Measurements from ENCODE around the gene MAPK13.

DNA sequence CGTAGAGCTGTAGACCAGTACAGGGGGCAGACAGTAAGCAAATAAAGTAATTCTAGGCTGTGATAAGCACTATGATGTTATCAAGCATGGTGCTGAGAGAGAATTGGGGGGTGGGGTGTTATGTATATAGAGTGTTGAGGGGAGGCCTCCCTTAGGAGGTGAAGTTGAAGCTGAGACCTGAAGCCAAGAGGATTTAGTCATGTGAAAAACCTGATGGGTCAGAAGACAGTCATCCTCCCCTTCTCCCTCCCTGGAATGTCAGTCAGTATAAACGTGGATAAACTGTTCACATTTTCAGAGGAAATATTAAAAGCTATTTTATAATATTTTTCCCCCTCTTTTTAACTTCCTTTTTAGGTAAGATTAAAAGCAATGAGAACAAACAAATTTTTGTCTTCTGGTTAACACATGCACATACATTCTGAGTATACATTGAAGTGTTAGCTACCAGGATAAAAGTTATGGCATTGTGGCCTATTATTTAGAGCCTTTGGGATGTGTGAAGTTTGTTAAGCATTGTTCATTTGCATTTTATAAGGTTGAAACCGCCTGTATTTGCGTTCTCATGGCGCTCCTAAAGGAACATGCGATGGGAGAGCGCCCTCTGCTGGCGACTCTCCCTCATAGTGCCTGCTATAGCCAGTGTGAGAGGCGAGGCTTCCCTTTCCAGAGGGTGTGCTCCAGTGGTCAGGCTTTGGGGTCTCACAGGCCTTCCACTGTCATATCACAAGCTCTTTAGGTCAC lies 35.4 kb upstream of the MAPK13 start:
- no peak for TF ChIP-seq TAF1 (IDR thresholded peaks at IDR 0.05; ENCODE audit: low read depth)
- TF ChIP-seq, protein P1, sequence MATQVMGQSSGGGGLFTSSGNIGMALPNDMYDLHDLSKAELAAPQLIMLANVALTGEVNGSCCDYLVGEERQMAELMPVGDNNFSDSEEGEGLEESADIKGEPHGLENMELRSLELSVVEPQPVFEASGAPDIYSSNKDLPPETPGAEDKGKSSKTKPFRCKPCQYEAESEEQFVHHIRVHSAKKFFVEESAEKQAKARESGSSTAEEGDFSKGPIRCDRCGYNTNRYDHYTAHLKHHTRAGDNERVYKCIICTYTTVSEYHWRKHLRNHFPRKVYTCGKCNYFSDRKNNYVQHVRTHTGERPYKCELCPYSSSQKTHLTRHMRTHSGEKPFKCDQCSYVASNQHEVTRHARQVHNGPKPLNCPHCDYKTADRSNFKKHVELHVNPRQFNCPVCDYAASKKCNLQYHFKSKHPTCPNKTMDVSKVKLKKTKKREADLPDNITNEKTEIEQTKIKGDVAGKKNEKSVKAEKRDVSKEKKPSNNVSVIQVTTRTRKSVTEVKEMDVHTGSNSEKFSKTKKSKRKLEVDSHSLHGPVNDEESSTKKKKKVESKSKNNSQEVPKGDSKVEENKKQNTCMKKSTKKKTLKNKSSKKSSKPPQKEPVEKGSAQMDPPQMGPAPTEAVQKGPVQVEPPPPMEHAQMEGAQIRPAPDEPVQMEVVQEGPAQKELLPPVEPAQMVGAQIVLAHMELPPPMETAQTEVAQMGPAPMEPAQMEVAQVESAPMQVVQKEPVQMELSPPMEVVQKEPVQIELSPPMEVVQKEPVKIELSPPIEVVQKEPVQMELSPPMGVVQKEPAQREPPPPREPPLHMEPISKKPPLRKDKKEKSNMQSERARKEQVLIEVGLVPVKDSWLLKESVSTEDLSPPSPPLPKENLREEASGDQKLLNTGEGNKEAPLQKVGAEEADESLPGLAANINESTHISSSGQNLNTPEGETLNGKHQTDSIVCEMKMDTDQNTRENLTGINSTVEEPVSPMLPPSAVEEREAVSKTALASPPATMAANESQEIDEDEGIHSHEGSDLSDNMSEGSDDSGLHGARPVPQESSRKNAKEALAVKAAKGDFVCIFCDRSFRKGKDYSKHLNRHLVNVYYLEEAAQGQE (IDR thresholded peaks at IDR 0.05; ENCODE audit: low read depth): no peak
- TF ChIP-seq, protein P2, sequence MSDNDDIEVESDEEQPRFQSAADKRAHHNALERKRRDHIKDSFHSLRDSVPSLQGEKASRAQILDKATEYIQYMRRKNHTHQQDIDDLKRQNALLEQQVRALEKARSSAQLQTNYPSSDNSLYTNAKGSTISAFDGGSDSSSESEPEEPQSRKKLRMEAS (IDR thresholded peaks at IDR 0.05): no peak
- no peak for TF ChIP-seq EP300 (IDR thresholded peaks at IDR 0.05; ENCODE audit: borderline replicate concordance)
- no peak for TF ChIP-seq CEBPB (IDR thresholded peaks at IDR 0.05)
- TF ChIP-seq, protein P3, sequence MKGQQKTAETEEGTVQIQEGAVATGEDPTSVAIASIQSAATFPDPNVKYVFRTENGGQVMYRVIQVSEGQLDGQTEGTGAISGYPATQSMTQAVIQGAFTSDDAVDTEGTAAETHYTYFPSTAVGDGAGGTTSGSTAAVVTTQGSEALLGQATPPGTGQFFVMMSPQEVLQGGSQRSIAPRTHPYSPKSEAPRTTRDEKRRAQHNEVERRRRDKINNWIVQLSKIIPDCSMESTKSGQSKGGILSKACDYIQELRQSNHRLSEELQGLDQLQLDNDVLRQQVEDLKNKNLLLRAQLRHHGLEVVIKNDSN (IDR thresholded peaks at IDR 0.05): no peak
- TF ChIP-seq RAD21 (IDR thresholded peaks at IDR 0.05; ENCODE audit: low read depth): peak; percentile 86
- no peak for TF ChIP-seq FOXM1 (IDR thresholded peaks at IDR 0.05; ENCODE audit: borderline replicate concordance, low read depth)
- TF ChIP-seq EGR1 (IDR thresholded peaks at IDR 0.05): no peak
- no peak for TF ChIP-seq YY1 (IDR thresholded peaks at IDR 0.05; ENCODE audit: low read depth)
- TF ChIP-seq TCF12 (IDR thresholded peaks at IDR 0.05; ENCODE audit: low read depth): no peak
- no peak for TF ChIP-seq TEAD4 (IDR thresholded peaks at IDR 0.05)
- TF ChIP-seq NFIC (IDR thresholded peaks at IDR 0.05): no peak
- TF ChIP-seq ZBTB7A (IDR thresholded peaks at IDR 0.05; ENCODE audit: low read depth): no peak
